ENCODE data around the gene DTX1. TPM values are rescaled to one million over a fixed set of nuclear protein-coding genes. Genes with fewer than 3 reads are reported as not detected.

DTX1 gene
- total RNA-seq, 3 donors from 2014 or later (not counting 1 experiment from before 2014, with no cell fraction given): 1.7 to 4.2 (median 4.0) TPM

DNA sequence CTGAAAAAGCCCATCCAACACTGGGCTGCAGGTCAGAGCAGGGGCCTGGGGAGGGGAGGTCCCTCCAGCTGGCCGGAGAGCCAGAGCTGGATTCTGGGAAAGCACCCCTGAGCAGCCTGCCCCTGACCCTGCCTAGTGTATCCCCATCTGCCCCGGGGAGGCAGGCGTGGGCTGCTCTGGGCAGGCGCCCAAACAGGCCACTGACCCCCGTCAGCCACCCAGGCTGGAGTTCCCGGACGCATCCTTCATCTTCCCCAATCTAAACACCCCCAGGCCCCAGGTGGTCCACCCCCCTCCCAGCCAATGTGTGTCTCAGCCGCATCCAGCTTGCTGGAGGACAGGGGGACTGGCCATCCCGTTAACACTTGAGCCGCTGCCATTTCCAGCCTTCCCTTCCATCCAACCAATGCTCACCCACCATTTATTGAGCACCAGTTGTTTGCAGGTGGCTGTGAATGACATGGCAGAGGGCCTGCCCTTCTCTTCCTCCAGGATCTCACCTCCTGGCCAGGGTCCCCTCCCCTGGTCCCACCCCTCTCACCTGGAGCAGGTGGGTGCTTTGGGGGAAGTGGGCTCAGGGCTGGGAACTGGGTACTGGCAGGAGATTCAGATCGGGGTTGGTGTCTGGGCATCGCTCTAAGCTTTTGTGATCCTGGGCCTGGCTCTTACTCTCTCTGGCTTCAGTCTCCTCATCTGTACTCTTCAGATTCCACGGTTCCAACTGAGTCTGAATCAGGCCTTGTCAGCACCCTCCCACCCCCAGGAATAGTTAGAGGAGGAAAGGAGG is 743 bp upstream of the DTX1 start:
- H3K27me3 ChIP-seq (ENCODE audit: control insufficient read depth, insufficient read depth, low read length): no peaks in the 10 kb centered on the region
- Mint-ChIP-seq H3K36me3 (no peaks in the 10 kb centered on the region), H3K4me3 (peak overlapping the region; percentile 55), H3K27ac (no peak overlapping the region), H3K9me3 (no peaks in the 10 kb centered on the region), H3K4me1 (no peaks in the 10 kb centered on the region), H3K27me3 (ENCODE audit: low read depth in 2 of 2) (peaks cover 7 to 12% of the 10 kb centered on the region in 2 donors)
- no peak for ATAC-seq
- no peaks in the 10 kb centered on the region for H3K9me3 ChIP-seq (ENCODE audit: control insufficient read depth, insufficient read depth, low read length)
- H3K36me3 ChIP-seq (ENCODE audit: control insufficient read depth, insufficient read depth, low read length): no peaks in the 10 kb centered on the region
- TF ChIP-seq CTCF (IDR thresholded peaks at IDR 0.05): no peak
- peak overlapping the region; percentile 29 for H3K4me3 ChIP-seq (ENCODE audit: low read length)
- WGBS (ENCODE audit: insufficient coverage): 87% methylated on average over 12 of the region's 13 CpGs
- no peak overlapping the region for H3K27ac ChIP-seq (ENCODE audit: low read length)
- DNase-seq: no peak
- intact Hi-C loops (cut with micrococcal nuclease): no loop called here
- peaks cover 50% of the 10 kb centered on the region for H3K4me1 ChIP-seq (ENCODE audit: control insufficient read depth, insufficient read depth, low read length)

DNA sequence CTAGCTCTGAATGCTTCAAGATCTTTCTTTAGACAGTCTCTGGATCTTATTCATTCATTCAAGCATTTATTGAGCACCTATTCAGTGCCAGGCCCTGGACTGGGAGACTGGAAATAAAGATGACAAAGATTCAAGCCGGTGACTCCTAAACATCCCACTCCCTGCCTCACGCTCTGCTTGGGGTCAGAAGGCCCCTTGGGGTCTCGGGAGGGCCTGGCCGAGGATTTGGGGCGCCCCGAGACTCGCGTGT is 224 bp upstream of the DTX1 start:
- Mint-ChIP-seq H3K36me3 (no peaks in the 10 kb centered on the region), H3K9me3 (no peaks in the 10 kb centered on the region), H3K27me3 (ENCODE audit: low read depth in 2 of 2) (peaks cover 7 to 12% of the 10 kb centered on the region in 2 donors), H3K4me3 (peak overlapping the region; percentile 55), H3K4me1 (no peaks in the 10 kb centered on the region), H3K27ac (no peak overlapping the region)
- no peaks in the 10 kb centered on the region for H3K36me3 ChIP-seq (ENCODE audit: control insufficient read depth, insufficient read depth, low read length)
- DNase-seq (no peak), ATAC-seq (no peak)
- no peak for TF ChIP-seq CTCF (IDR thresholded peaks at IDR 0.05)
- H3K4me1 ChIP-seq (ENCODE audit: control insufficient read depth, insufficient read depth, low read length): peaks cover 54% of the 10 kb centered on the region
- 11% methylated on average over 8 of the region's 8 CpGs for WGBS (ENCODE audit: insufficient coverage)
- intact Hi-C loops (cut with micrococcal nuclease): no loop called here
- no peaks in the 10 kb centered on the region for H3K27me3 ChIP-seq (ENCODE audit: control insufficient read depth, insufficient read depth, low read length)
- H3K9me3 ChIP-seq (ENCODE audit: control insufficient read depth, insufficient read depth, low read length): no peaks in the 10 kb centered on the region
- peak overlapping the region; percentile 14 for H3K27ac ChIP-seq (ENCODE audit: low read length)
- H3K4me3 ChIP-seq (ENCODE audit: low read length): peak overlapping the region; percentile 29

DNA sequence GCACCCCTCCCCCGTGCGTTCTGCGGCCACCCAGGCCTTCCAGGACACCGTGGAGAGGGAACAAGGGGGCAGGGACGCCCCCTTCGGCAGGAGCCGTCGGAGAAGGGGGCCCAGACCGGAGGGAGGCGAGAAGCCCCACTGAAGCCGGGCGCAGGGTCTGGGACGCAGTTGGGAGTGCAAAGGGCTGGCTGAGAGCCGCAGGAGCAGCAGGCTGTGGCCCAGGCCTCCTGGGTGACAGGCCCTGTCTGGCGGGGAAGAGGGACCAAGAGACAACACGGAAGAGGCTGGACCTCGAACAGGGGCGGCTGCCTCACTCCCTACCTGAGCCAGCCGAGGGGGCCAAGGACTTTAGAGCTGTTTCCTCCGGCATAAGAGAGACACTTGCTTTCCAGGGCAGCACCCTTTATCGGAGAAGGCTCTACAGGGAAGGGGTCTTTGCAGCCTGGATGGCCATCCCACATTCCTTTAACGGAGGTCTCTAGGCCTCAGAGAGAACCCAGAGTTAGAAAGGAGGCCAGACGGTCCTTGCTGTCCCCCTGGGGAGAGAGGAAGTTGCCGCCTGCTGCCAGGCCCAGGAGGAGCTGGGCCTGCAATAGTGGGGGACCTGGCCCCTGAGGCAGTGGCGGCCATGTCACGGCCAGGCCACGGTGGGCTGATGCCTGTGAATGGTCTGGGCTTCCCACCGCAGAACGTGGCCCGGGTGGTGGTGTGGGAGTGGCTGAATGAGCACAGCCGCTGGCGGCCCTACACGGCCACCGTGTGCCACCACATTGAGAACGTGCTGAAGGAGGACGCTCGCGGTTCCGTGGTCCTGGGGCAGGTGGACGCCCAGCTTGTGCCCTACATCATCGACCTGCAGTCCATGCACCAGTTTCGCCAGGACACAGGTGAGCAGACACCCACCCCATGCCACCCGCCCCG is 1.3 kb downstream of the DTX1 start:
- no peak overlapping the region for H3K27ac Mint-ChIP-seq
- Histone ChIP-seq H3K36me3 (ENCODE audit: control insufficient read depth, insufficient read depth, low read length) (no peaks in the 10 kb centered on the region), H3K27me3 (ENCODE audit: control insufficient read depth, insufficient read depth, low read length) (no peaks in the 10 kb centered on the region), H3K9me3 (ENCODE audit: control insufficient read depth, insufficient read depth, low read length) (no peaks in the 10 kb centered on the region), H3K27ac (ENCODE audit: low read length) (peak overlapping the region; percentile 19), H3K4me3 (ENCODE audit: low read length) (peak overlapping the region; percentile 29), H3K4me1 (ENCODE audit: control insufficient read depth, insufficient read depth, low read length) (peaks cover 55% of the 10 kb centered on the region)
- intact Hi-C loops (cut with micrococcal nuclease): no loop called here
- H3K4me1 Mint-ChIP-seq: no peaks in the 10 kb centered on the region
- no peaks in the 10 kb centered on the region for H3K9me3 Mint-ChIP-seq
- WGBS (ENCODE audit: insufficient coverage): 73% methylated on average over 44 of the region's 44 CpGs
- no peaks in the 10 kb centered on the region for H3K36me3 Mint-ChIP-seq
- peaks cover 7 to 14% of the 10 kb centered on the region in 2 donors for H3K27me3 Mint-ChIP-seq (ENCODE audit: low read depth in 2 of 2)
- no peak for ATAC-seq
- no peak for TF ChIP-seq CTCF (IDR thresholded peaks at IDR 0.05)
- no peak for DNase-seq
- peak overlapping the region; percentile 32 for H3K4me3 Mint-ChIP-seq

All from natural killer cell (primary cell).